Thoracic aorta (tissue), 2 donors: ENCODE data around the gene CENPP. TPM values are rescaled to one million over a fixed set of nuclear protein-coding genes. Genes with fewer than 3 reads are reported as not detected.

Experiments used
- ATAC-seq: fragments of 150-250 bp; one replicate; pipeline ENCODE4 v1.8.0; 2017; ENCODE audit warnings: low read depth; ENCODE audit not compliant: insufficient number of reproducible peaks, low FRiP score
- DNase-seq: peaks from one replicate; pipeline ENCODE4 v3.0.0-alpha.2; 2020; ENCODE audit warnings: low spot score
- H3K27ac ChIP-seq, 2 donors: fragments of 200-600 bp; sonication (generic); 1 replicate in 1 of 2; 2 replicates in 1 of 2; pipeline ENCODE4 v1.5.1; 2016; ENCODE audit warnings: mild to moderate bottlenecking in 2 of 2, moderate library complexity in 2 of 2
- H3K27me3 ChIP-seq: fragments of 200-600 bp; sonication (generic); replicated peaks from 2 replicates; pipeline ENCODE4 v1.6.0; 2016; ENCODE audit warnings: mild to moderate bottlenecking; ENCODE audit not compliant: insufficient read depth
- H3K36me3 ChIP-seq: fragments of 200-600 bp; sonication (generic); one replicate; pipeline ENCODE4 v1.5.1; 2016
- H3K4me1 ChIP-seq, 2 donors: fragments of 200-600 bp; sonication (generic); 1 replicate in 1 of 2; 2 replicates in 1 of 2; pipeline versions ENCODE4 v1.5.1 to v1.6.0; 2016; ENCODE audit warnings: low read depth in 2 of 2, mild to moderate bottlenecking in 1 of 2; ENCODE audit not compliant: control insufficient read depth in 1 of 2
- H3K4me3 ChIP-seq: fragments of 200-600 bp; sonication (generic); 2 replicates; pipeline ENCODE4 v1.5.1; 2016; ENCODE audit warnings: mild to moderate bottlenecking
- H3K9me3 ChIP-seq: fragments of 200-600 bp; sonication (generic); 2 replicates; pipeline ENCODE4 v1.5.1; 2016
- total RNA-seq, 2 donors: library from RNA; depleted of rRNA; stranded (reverse); fragments of >200 nt; gene quantifications; one replicate each; pipeline versions ENCODE4 v1.1.0 to v1.2.3, GENCODE V29; 2016
- TF ChIP-seq, protein P1 (sequence below): fragments of 200-600 bp; sonication (generic); IDR thresholded peaks from one replicate; pipeline ENCODE4 v1.5.1; 2019; ENCODE audit warnings: antibody characterized with exemption

CENPP gene
- total RNA-seq, 2 donors from 2014 or later: 3.8 to 13.6 TPM

DNA sequence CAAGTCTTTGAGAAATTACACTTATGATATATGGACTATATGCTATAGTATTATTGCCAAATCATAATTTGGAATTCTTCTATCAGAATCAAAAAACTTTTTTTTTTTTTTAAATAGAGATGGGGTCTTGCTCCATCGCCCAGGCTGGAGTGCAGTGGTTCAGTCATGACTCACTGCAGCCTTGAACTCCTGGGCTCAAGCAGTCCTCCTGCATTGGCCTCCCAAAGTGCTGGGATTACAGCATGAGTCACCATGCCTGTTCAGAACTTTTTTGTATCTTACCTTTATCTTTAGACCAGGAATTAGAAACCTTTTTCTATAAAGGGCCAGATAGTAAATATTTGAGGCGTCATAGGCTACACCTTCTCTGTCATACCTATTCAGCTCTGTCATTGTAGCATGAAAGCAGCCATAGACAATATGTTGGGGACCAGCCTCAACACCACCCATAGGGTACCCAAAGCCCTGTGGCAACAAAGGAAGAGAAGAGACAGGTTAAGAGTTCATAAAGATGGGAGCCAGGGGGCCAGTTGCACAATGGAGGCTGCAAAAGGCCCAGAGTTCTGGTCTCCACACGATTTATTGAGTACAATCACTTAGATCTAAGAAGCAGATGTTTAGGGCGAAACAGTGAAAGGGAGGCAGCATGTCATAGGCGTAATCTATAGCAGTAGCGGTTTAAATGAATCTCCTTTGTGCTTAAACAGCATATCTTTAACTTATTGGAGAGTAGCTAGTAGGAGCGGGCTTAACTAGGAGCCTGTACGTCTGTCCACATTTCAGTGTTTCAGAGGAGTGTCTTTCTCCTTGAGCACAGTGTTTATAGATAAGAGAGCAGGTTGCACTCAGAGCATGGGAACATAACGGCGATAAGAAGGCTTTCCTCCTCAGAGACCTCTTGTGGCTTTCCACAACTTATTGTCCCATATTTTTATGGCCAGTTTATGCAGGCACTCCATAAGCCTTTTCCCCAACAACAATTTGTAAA, 197.5 kb downstream of the CENPP start:
- ATAC-seq (no peak), DNase-seq (no peak)
- no peak overlapping the region for H3K4me3 ChIP-seq
- TF ChIP-seq, protein P1, sequence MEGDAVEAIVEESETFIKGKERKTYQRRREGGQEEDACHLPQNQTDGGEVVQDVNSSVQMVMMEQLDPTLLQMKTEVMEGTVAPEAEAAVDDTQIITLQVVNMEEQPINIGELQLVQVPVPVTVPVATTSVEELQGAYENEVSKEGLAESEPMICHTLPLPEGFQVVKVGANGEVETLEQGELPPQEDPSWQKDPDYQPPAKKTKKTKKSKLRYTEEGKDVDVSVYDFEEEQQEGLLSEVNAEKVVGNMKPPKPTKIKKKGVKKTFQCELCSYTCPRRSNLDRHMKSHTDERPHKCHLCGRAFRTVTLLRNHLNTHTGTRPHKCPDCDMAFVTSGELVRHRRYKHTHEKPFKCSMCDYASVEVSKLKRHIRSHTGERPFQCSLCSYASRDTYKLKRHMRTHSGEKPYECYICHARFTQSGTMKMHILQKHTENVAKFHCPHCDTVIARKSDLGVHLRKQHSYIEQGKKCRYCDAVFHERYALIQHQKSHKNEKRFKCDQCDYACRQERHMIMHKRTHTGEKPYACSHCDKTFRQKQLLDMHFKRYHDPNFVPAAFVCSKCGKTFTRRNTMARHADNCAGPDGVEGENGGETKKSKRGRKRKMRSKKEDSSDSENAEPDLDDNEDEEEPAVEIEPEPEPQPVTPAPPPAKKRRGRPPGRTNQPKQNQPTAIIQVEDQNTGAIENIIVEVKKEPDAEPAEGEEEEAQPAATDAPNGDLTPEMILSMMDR: no peak
- H3K9me3 ChIP-seq: no peaks in the 10 kb centered on the region
- H3K27ac ChIP-seq: no peak overlapping the region
- H3K36me3 ChIP-seq: no peaks in the 10 kb centered on the region
- H3K4me1 ChIP-seq: peaks cover 0 to 3% of the 10 kb centered on the region in 2 donors
- H3K27me3 ChIP-seq: no peaks in the 10 kb centered on the region

- ATAC-seq (no peak), DNase-seq (no peak)
- H3K27me3 ChIP-seq: no peaks in the 10 kb centered on the region
- H3K4me1 ChIP-seq: no peaks in the 10 kb centered on the region
- no peaks in the 10 kb centered on the region for H3K9me3 ChIP-seq
- TF ChIP-seq, protein P1: no peak
- no peaks in the 10 kb centered on the region for H3K36me3 ChIP-seq
- H3K27ac ChIP-seq: no peak overlapping the region
- no peak overlapping the region for H3K4me3 ChIP-seq
These were observed 199.1 kb downstream of the CENPP start for GRCh38 chr9:92524881-92525280.

GRCh38 chr9:92525306-92525705, 199.6 kb downstream of the CENPP start:
- no peak overlapping the region for H3K4me3 ChIP-seq
- H3K9me3 ChIP-seq: no peaks in the 10 kb centered on the region
- no peaks in the 10 kb centered on the region for H3K27me3 ChIP-seq
- TF ChIP-seq, protein P1: no peak
- no peak overlapping the region for H3K27ac ChIP-seq
- no peak for ATAC-seq
- DNase-seq: no peak
- H3K36me3 ChIP-seq: no peaks in the 10 kb centered on the region
- H3K4me1 ChIP-seq: no peaks in the 10 kb centered on the region

- no peak overlapping the region for H3K27ac ChIP-seq
These were observed 201.6 kb downstream of the CENPP start for GRCh38 chr9:92527291-92527828.

More at GRCh38 chr9:92527291-92527828, 201.6 kb downstream of the CENPP start:
- peaks cover 3% of the 10 kb centered on the region for H3K9me3 ChIP-seq
- H3K4me3 ChIP-seq: no peak overlapping the region
- H3K36me3 ChIP-seq: no peaks in the 10 kb centered on the region
- no peak for ATAC-seq
- H3K27me3 ChIP-seq: no peaks in the 10 kb centered on the region
- TF ChIP-seq, protein P1: no peak
- no peaks in the 10 kb centered on the region for H3K4me1 ChIP-seq
- no peak for DNase-seq
